ENCODE measurements around the gene DDIAS. TPM values are rescaled to one million over a fixed set of nuclear protein-coding genes. Genes with fewer than 3 reads are reported as not detected.
"Not testable (repeated sequence)": the region's sequence is repeated elsewhere in the genome, so short reads cannot be mapped to it uniquely, and the experiment has no call there.

DDIAS gene
- total and polyA plus RNA-seq, 2 donors (not counting 3 experiments of a cell fraction or from before 2014, with no cell fraction given), result 4.5 to 9.2 TPM

DNA sequence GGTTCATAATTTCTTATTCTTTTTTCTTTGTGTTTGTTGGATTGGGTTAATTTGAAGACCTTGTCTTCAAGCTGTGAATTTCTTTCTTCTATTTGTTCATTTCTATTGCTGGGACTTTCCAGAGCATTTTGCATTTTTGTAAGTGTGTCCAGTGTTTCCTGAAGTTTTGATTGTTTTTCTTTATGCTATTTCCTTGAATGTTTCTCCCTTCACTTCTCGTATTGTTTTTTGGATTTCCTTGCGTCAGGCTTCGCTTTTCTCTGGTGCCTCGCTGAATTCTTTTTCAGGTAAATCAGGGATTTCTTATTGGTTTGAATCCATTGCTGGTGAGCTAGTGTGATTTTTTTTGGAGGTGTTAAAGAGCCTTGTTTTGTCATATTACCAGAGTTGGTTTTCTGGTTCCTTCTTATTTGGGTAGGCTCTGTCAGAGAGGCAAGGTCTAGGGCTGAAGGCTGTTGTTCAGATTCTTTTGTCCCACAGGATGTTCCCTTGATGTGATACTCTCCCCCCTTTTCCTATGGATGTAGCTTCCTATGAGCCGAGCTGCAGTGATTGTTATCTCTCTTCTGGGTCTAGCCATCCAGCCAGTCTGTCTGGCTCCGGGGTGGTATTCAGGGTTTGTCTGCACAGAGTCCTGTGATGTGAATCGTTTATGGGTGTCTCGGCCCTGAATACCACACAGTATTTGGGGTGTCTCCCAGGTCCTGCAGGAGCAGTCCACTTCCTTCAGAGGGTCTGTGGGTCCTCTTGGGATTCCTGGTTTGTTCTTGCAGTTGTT lies 21.0 kb downstream of the DDIAS start:
- dilution Hi-C loops (cut with MboI; ENCODE audit: extremely low pct_ligation_motif_present, low sequenced_read_pairs); H3K9me1 ChIP-seq (replicated peaks; ENCODE audit: control insufficient read depth, extremely low read depth, insufficient read depth, low read length); H3K79me2 ChIP-seq (ENCODE audit: control insufficient read depth, insufficient read depth, low read length); H3K9me3 ChIP-seq (replicated peaks; ENCODE audit: control insufficient read depth, insufficient read depth, low read length); POLR2A ChIA-PET; H3K27me3 ChIP-seq (ENCODE audit: control insufficient read depth in 2 of 2, insufficient read depth in 2 of 2, low read length in 2 of 2); H4K20me1 ChIP-seq (replicated peaks; ENCODE audit: control insufficient read depth, extremely low read depth, insufficient read depth, low read length); H3K36me3 ChIP-seq (ENCODE audit: control insufficient read depth in 2 of 2, extremely low read depth in 1 of 2, insufficient read depth in 2 of 2, low read length in 2 of 2); H3K9ac ChIP-seq (replicated peaks; ENCODE audit: extremely low read depth, insufficient read depth, low read length); H3K4me3 ChIP-seq (replicated peaks in 1 of 3; ENCODE audit: insufficient read depth in 1 of 3, low read depth in 1 of 3, low read length in 3 of 3): not testable (repeated sequence)
- peaks cover 17% of the 10 kb centered on the region for H3K4me1 ChIP-seq (ENCODE audit: control insufficient read depth, extremely low read depth, insufficient read depth, low read length)
- CTCF ChIA-PET, result interaction anchor here (1.0 to 3.7 kb wide), 6 partner anchors 21 to 189 kb away, joined by 3 to 24 read pairs (median 4); partner anchors contain the start of genes DDIAS, FAM181B and PRCP
- BruUV-seq (replicated peaks), result TSS peak; percentile 63
- peak overlapping the region; percentile 56 for H3K4me2 ChIP-seq (ENCODE audit: insufficient read depth, low read length)
- DNase-seq (ENCODE audit: low read depth, low spot score) (peak; percentile 54), FAIRE-seq (peak; percentile 59)
- H2AFZ ChIP-seq (ENCODE audit: low read depth, low read length), result peak overlapping the region; percentile 65
- H3K27ac ChIP-seq (ENCODE audit: insufficient read depth, low read depth, low read length), result peak overlapping the region; percentile 70
- peak; percentile 86 for TF ChIP-seq GATA2 (IDR thresholded peaks at IDR 0.05; ENCODE audit: insufficient read depth, insufficient read length, low read depth, low read length)
- intact Hi-C loops (cut with micrococcal nuclease), result loop anchor here (5.0 kb wide), 1 partner anchor 235 kb away; the partner anchor contains the start of gene PCF11

DNA sequence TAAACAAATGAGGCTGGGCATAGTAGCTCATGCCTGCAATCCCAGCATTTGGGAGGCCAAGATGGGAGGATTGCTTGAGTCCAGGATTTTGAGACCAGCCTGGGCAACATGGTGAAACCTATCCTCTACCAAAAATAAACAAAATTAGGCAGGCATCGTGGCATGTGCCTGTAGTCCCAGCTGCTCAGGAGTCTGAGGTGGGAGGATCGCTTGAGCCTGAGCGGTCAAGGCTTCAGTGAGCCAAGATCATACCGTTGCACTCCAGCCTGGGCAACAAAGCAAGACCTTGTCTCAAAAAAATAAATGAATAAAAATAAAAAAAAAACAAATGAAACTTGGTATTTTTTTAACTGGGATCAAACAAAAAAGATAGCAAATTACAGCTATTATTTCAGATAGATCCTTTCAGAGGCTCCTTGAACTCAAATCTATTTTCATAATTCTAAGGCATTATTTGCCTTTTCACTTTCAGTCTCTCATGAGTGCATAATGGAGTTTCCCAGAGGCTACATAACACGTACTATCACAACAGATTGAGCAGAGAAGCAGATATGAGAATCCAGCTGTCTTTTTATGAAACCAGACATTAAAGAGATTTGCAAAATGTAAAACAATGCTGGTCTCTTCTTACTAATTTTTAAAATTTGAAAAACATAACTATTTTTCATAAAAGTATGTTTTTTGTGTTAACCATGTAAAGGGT lies 23.1 kb downstream of the DDIAS start:
- dilution Hi-C loops (cut with MboI; ENCODE audit: extremely low pct_ligation_motif_present, low sequenced_read_pairs), result no loop called here
- Histone ChIP-seq H4K20me1 (replicated peaks; ENCODE audit: control insufficient read depth, extremely low read depth, insufficient read depth, low read length) (no peaks in the 10 kb centered on the region), H3K36me3 (ENCODE audit: control insufficient read depth in 2 of 2, extremely low read depth in 1 of 2, insufficient read depth in 2 of 2, low read length in 2 of 2) (no peaks in the 10 kb centered on the region), H2AFZ (ENCODE audit: low read depth, low read length) (no peak overlapping the region), H3K9me1 (replicated peaks; ENCODE audit: control insufficient read depth, extremely low read depth, insufficient read depth, low read length) (no peaks in the 10 kb centered on the region), H3K27ac (ENCODE audit: insufficient read depth, low read depth, low read length) (no peak overlapping the region), H3K9me3 (replicated peaks; ENCODE audit: control insufficient read depth, insufficient read depth, low read length) (no peaks in the 10 kb centered on the region), H3K4me1 (ENCODE audit: control insufficient read depth, extremely low read depth, insufficient read depth, low read length) (peaks cover 17% of the 10 kb centered on the region), H3K9ac (replicated peaks; ENCODE audit: extremely low read depth, insufficient read depth, low read length) (no peak overlapping the region), H3K4me2 (ENCODE audit: insufficient read depth, low read length) (no peak overlapping the region), H3K27me3 (ENCODE audit: control insufficient read depth in 2 of 2, insufficient read depth in 2 of 2, low read length in 2 of 2) (no peaks in the 10 kb centered on the region), H3K79me2 (ENCODE audit: control insufficient read depth, insufficient read depth, low read length) (no peaks in the 10 kb centered on the region), H3K4me3 (replicated peaks in 1 of 3; ENCODE audit: insufficient read depth in 1 of 3, low read depth in 1 of 3, low read length in 3 of 3) (no peak overlapping the region)
- CTCF ChIA-PET, result interaction anchor here (1.3 to 3.7 kb wide), 3 partner anchors 12 to 104 kb away, joined by 3 to 24 read pairs (median 3); no protein-coding TSS in a partner anchor
- BruUV-seq (replicated peaks), result no TSS peak
- POLR2A ChIA-PET, result no interaction called here
- DNase-seq (ENCODE audit: low read depth, low spot score), result no peak
- no peak for FAIRE-seq
- intact Hi-C loops (cut with micrococcal nuclease), result loop anchor here (5.0 kb wide), 1 partner anchor 233 kb away; the partner anchor contains the start of gene PCF11
- TF ChIP-seq, protein P1, sequence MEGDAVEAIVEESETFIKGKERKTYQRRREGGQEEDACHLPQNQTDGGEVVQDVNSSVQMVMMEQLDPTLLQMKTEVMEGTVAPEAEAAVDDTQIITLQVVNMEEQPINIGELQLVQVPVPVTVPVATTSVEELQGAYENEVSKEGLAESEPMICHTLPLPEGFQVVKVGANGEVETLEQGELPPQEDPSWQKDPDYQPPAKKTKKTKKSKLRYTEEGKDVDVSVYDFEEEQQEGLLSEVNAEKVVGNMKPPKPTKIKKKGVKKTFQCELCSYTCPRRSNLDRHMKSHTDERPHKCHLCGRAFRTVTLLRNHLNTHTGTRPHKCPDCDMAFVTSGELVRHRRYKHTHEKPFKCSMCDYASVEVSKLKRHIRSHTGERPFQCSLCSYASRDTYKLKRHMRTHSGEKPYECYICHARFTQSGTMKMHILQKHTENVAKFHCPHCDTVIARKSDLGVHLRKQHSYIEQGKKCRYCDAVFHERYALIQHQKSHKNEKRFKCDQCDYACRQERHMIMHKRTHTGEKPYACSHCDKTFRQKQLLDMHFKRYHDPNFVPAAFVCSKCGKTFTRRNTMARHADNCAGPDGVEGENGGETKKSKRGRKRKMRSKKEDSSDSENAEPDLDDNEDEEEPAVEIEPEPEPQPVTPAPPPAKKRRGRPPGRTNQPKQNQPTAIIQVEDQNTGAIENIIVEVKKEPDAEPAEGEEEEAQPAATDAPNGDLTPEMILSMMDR (IDR thresholded peaks at IDR 0.05; ENCODE audit: extremely low read depth in 1 of 2, insufficient read depth in 1 of 2, low read depth in 1 of 2, low read length in 2 of 2), result no peak
- TF ChIP-seq FOS (IDR thresholded peaks at IDR 0.05; ENCODE audit: borderline replicate concordance, insufficient read depth, low read length), result no peak
- no peak for TF ChIP-seq EZH2 (IDR thresholded peaks at IDR 0.05; ENCODE audit: borderline replicate concordance, low read depth, low read length, severe bottlenecking)
- TF ChIP-seq GATA2 (IDR thresholded peaks at IDR 0.05; ENCODE audit: insufficient read depth, insufficient read length, low read depth, low read length), result no peak
- TF ChIP-seq POLR2A (IDR thresholded peaks at IDR 0.05; ENCODE audit: low read depth, low read length), result no peak
- TF ChIP-seq JUN (IDR thresholded peaks at IDR 0.05; ENCODE audit: borderline replicate concordance, insufficient read depth, insufficient read length, low read depth), result no peak
- TF ChIP-seq POLR2AphosphoS5 (IDR thresholded peaks at IDR 0.05; ENCODE audit: insufficient read depth, low read depth, low read length), result no peak
- no peak for TF ChIP-seq MAX (IDR thresholded peaks at IDR 0.05; ENCODE audit: insufficient read depth, insufficient read length)
- TF ChIP-seq MYC (IDR thresholded peaks at IDR 0.05; ENCODE audit: low read depth, low read length), result no peak
